Activated CD8-positive, alpha-beta T cell treated with anti-CD3 and anti-CD28 coated beads for 36 hours (primary cell): ENCODE results near the gene ACTRT1. TPM values are rescaled to one million over a fixed set of nuclear protein-coding genes. Genes with fewer than 3 reads are reported as not detected.

ENCODE experiments used
- ATAC-seq: fragments of 200-7000 bp; cut with Tn5 transposase; one replicate; pipeline ENCODE4 v1.10.0; 2021; ENCODE audit warnings: mild to moderate bottlenecking, moderate library complexity
- CTCF ChIA-PET: fragments of 350-600 bp; sonication (Branson Sonifier 250); formaldehyde crosslinking; loops from one replicate; lab custom pipeline; 2021; ENCODE audit warnings: antibody characterized with exemption; lab: Charles Lee
- POLR2A ChIA-PET: fragments of 350-600 bp; sonication (Branson Sonifier 250); formaldehyde crosslinking; loops from one replicate; lab custom pipeline; 2021; ENCODE audit warnings: antibody characterized with exemption; lab: Charles Lee
- DNase-seq: peaks from one replicate; pipeline ENCODE4 v3.0.0-alpha.2; 2020
- H3K27ac Mint-ChIP-seq: one replicate; pipeline ENCODE4 v1.8.0; 2021; ENCODE audit warnings: mild to moderate bottlenecking, mixed read lengths
- H3K27me3 Mint-ChIP-seq: one replicate; pipeline ENCODE4 v1.8.0; 2021; ENCODE audit warnings: mixed read lengths
- H3K36me3 Mint-ChIP-seq: one replicate; pipeline ENCODE4 v1.8.0; 2021; ENCODE audit warnings: low read depth, mixed read lengths
- H3K4me1 Mint-ChIP-seq: one replicate; pipeline ENCODE4 v1.8.0; 2021; ENCODE audit warnings: low read depth, mixed read lengths
- H3K4me3 Mint-ChIP-seq: one replicate; pipeline ENCODE4 v1.8.0; 2021; ENCODE audit warnings: mild to moderate bottlenecking, moderate library complexity, mixed read lengths
- H3K9me3 Mint-ChIP-seq: one replicate; pipeline ENCODE4 v1.8.0; 2021; ENCODE audit warnings: mixed read lengths
- CTCF ChIP-seq: fragments of 200-600 bp; IDR thresholded peaks from one replicate; pipeline ENCODE4 v1.8.0; 2022; ENCODE audit warnings: antibody characterized with exemption, mild to moderate bottlenecking
- intact Hi-C: fragments of 100-400 bp; cut with micrococcal nuclease; formaldehyde crosslinking; loops from one replicate; pipeline ENCODE4 v1.10.0; 2022
- total RNA-seq, 2 experiments: library from RNA; stranded (reverse); gene quantifications; one replicate each; pipeline ENCODE4 v1.2.3, GENCODE V29; 2021

Gene ACTRT1
- total RNA-seq, 2 experiments from 2014 or later = not detected

GRCh38 chrX:128021566-128021965, 30.6 kb downstream of the ACTRT1 start:
- POLR2A ChIA-PET = no interaction called here
- intact Hi-C loops = no loop called here
- Mint-ChIP-seq H3K27me3 (no peaks in the 10 kb centered on the region), H3K36me3 (no peaks in the 10 kb centered on the region), H3K4me1 (no peaks in the 10 kb centered on the region), H3K4me3 (no peak overlapping the region), H3K27ac (no peak overlapping the region), H3K9me3 (no peaks in the 10 kb centered on the region)
- CTCF ChIA-PET = no interaction called here
- DNase-seq (no peak), ATAC-seq (no peak)
- no peak for TF ChIP-seq CTCF

GRCh38 chrX:128020701-128021100, 31.5 kb downstream of the ACTRT1 start:
- H3K27ac Mint-ChIP-seq = no peak overlapping the region
- no peak overlapping the region for H3K4me3 Mint-ChIP-seq
- no peaks in the 10 kb centered on the region for H3K9me3 Mint-ChIP-seq
- DNase-seq (no peak), ATAC-seq (no peak)
- TF ChIP-seq CTCF = no peak
- no peaks in the 10 kb centered on the region for H3K4me1 Mint-ChIP-seq
- ChIA-PET POLR2A (no interaction called here), CTCF (no interaction called here)
- no peaks in the 10 kb centered on the region for H3K27me3 Mint-ChIP-seq
- intact Hi-C loops = no loop called here
- H3K36me3 Mint-ChIP-seq = no peaks in the 10 kb centered on the region

- Mint-ChIP-seq H3K27ac (no peak overlapping the region), H3K4me1 (no peaks in the 10 kb centered on the region), H3K27me3 (no peaks in the 10 kb centered on the region), H3K36me3 (no peaks in the 10 kb centered on the region), H3K9me3 (no peaks in the 10 kb centered on the region), H3K4me3 (no peak overlapping the region)
- ATAC-seq (no peak), DNase-seq (no peak)
- no peak for TF ChIP-seq CTCF
- CTCF ChIA-PET = no interaction called here
- POLR2A ChIA-PET = no interaction called here
- intact Hi-C loops = no loop called here
Observed at GRCh38 chrX:128019218-128019617, 33.0 kb downstream of the ACTRT1 start.

- no peak overlapping the region for H3K27ac Mint-ChIP-seq
- ATAC-seq (no peak), DNase-seq (no peak)
- no peak overlapping the region for H3K4me3 Mint-ChIP-seq
- intact Hi-C loops = no loop called here
- no peaks in the 10 kb centered on the region for H3K9me3 Mint-ChIP-seq
- H3K27me3 Mint-ChIP-seq = no peaks in the 10 kb centered on the region
- no peaks in the 10 kb centered on the region for H3K36me3 Mint-ChIP-seq
- ChIA-PET POLR2A (no interaction called here), CTCF (no interaction called here)
- no peaks in the 10 kb centered on the region for H3K4me1 Mint-ChIP-seq
- TF ChIP-seq CTCF = no peak
Observed at GRCh38 chrX:128012015-128012414, 40.2 kb downstream of the ACTRT1 start.

GRCh38 chrX:128007882-128008281, 44.3 kb downstream of the ACTRT1 start:
- no peak overlapping the region for H3K27ac Mint-ChIP-seq
- no peaks in the 10 kb centered on the region for H3K9me3 Mint-ChIP-seq
- no peak for TF ChIP-seq CTCF
- H3K36me3 Mint-ChIP-seq = no peaks in the 10 kb centered on the region
- no peaks in the 10 kb centered on the region for H3K27me3 Mint-ChIP-seq
- ATAC-seq (no peak), DNase-seq (no peak)
- ChIA-PET CTCF (no interaction called here), POLR2A (no interaction called here)
- no peaks in the 10 kb centered on the region for H3K4me1 Mint-ChIP-seq
- H3K4me3 Mint-ChIP-seq = no peak overlapping the region
- intact Hi-C loops = no loop called here
